Measurements from ENCODE around the gene PIGB. TPM values are rescaled to one million over a fixed set of nuclear protein-coding genes. Genes with fewer than 3 reads are reported as not detected.

PIGB gene
- total and polyA plus RNA-seq, 2 of the 8 experiments (the other 6 are each of a cell fraction or from before 2014, with no cell fraction given), result 4.3 to 11.7 TPM

GRCh38 chr15:55290528-55291057, 28.4 kb upstream of the PIGB start (continued):
- TF ChIP-seq, protein P1, sequence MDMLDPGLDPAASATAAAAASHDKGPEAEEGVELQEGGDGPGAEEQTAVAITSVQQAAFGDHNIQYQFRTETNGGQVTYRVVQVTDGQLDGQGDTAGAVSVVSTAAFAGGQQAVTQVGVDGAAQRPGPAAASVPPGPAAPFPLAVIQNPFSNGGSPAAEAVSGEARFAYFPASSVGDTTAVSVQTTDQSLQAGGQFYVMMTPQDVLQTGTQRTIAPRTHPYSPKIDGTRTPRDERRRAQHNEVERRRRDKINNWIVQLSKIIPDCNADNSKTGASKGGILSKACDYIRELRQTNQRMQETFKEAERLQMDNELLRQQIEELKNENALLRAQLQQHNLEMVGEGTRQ (IDR thresholded peaks at IDR 0.05; ENCODE audit: low read length), result no peak
- TF ChIP-seq SIX5 (IDR thresholded peaks at IDR 0.05; ENCODE audit: low read depth, low read length), result no peak
- TF ChIP-seq, protein P2, sequence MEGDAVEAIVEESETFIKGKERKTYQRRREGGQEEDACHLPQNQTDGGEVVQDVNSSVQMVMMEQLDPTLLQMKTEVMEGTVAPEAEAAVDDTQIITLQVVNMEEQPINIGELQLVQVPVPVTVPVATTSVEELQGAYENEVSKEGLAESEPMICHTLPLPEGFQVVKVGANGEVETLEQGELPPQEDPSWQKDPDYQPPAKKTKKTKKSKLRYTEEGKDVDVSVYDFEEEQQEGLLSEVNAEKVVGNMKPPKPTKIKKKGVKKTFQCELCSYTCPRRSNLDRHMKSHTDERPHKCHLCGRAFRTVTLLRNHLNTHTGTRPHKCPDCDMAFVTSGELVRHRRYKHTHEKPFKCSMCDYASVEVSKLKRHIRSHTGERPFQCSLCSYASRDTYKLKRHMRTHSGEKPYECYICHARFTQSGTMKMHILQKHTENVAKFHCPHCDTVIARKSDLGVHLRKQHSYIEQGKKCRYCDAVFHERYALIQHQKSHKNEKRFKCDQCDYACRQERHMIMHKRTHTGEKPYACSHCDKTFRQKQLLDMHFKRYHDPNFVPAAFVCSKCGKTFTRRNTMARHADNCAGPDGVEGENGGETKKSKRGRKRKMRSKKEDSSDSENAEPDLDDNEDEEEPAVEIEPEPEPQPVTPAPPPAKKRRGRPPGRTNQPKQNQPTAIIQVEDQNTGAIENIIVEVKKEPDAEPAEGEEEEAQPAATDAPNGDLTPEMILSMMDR (IDR thresholded peaks at IDR 0.05; ENCODE audit: control extremely low read depth in 1 of 3, insufficient read depth in 1 of 3, low read depth in 1 of 3, low read length in 3 of 3), result peak; percentile 77 to 85 (median 85)
- no peak for TF ChIP-seq YY1 (IDR thresholded peaks at IDR 0.05; ENCODE audit: low read depth, low read length)
- peak; percentile 23; the same call in 1 of the 2 replicates for TF ChIP-seq TBP (IDR thresholded peaks at IDR 0.05; ENCODE audit: low read depth, low read length)
- no peak for TF ChIP-seq HDAC2 (IDR thresholded peaks at IDR 0.05; ENCODE audit: borderline replicate concordance in 1 of 2, low read depth in 2 of 2, low read length in 2 of 2)

Measured in H1 (cell line).